Right hindlimb (tissue), 1 donor: Measurements from ENCODE around the gene IFNA17.
"Not testable (repeated sequence)": the region's sequence is repeated elsewhere in the genome, so short reads cannot be mapped to it uniquely, and the experiment has no call there.

Source experiments
- DNase-seq: peaks from one replicate; pipeline ENCODE4 v3.0.0-alpha.2; 2018

Gene IFNA17

GRCh38 chr9:21228122-21228521 lies at the start of gene IFNA17:
Gene IFNA17 (minus strand): TSS chr9:21228222. CDS start chr9:21228173, 49 bp downstream.
- no peak for DNase-seq

- DNase-seq = no peak
These were observed 40.3 kb upstream of the IFNA17 start for GRCh38 chr9:21268347-21268657.

- peak; percentile 72 for DNase-seq
These were observed 39.7 kb upstream of the IFNA17 start for GRCh38 chr9:21267485-21268346.

- DNase-seq = peak; percentile 56
These were observed 38.9 kb upstream of the IFNA17 start for GRCh38 chr9:21266733-21267484.

- no peak for DNase-seq
These were observed 37.6 kb upstream of the IFNA17 start for GRCh38 chr9:21265421-21266189.

GRCh38 chr9:21255538-21256212 lies 27.7 kb upstream of the IFNA17 start:
- no peak for DNase-seq

- DNase-seq = no peak
These were observed 24.9 kb upstream of the IFNA17 start for GRCh38 chr9:21252721-21253547.

GRCh38 chr9:21251638-21252037 lies 23.6 kb upstream of the IFNA17 start:
- no peak for DNase-seq

- no peak for DNase-seq
These were observed 23.2 kb upstream of the IFNA17 start for GRCh38 chr9:21251190-21251589.

- DNase-seq = no peak
These were observed 16.8 kb upstream of the IFNA17 start for GRCh38 chr9:21244836-21245235.

- no peak for DNase-seq
These were observed 11.9 kb upstream of the IFNA17 start, which contains the start of gene IFNA14 for GRCh38 chr9:21239911-21240310. Gene IFNA14 (minus strand): TSS chr9:21240005. CDS start chr9:21239935, 70 bp downstream.

- DNase-seq = not testable (repeated sequence)
These were observed 8.3 kb upstream of the IFNA17 start for GRCh38 chr9:21236360-21236714.

- DNase-seq = peak; percentile 35
These were observed 7.7 kb upstream of the IFNA17 start for GRCh38 chr9:21235468-21236359.

GRCh38 chr9:21234153-21234687 lies 6.2 kb upstream of the IFNA17 start:
- no peak for DNase-seq

- DNase-seq = no peak
These were observed 5.2 kb upstream of the IFNA17 start for GRCh38 chr9:21233258-21233657.

GRCh38 chr9:21217211-21217610 lies 10.8 kb downstream of the IFNA17 start, which contains the start of gene IFNA16:
Gene IFNA16 (minus strand): TSS chr9:21217311. CDS start chr9:21217305, 6 bp downstream.
- DNase-seq = not testable (repeated sequence)

GRCh38 chr9:21213411-21214326 lies 14.4 kb downstream of the IFNA17 start:
- DNase-seq = not testable (repeated sequence)

- not testable (repeated sequence) for DNase-seq
These were observed 15.9 kb downstream of the IFNA17 start for GRCh38 chr9:21212160-21212559.

GRCh38 chr9:21210782-21211181 lies 17.2 kb downstream of the IFNA17 start:
- not testable (repeated sequence) for DNase-seq
